Endometrial microvascular endothelial cells (primary cell): Measurements from ENCODE around the gene CIZ1. TPM values are rescaled to one million over a fixed set of nuclear protein-coding genes. Genes with fewer than 3 reads are reported as not detected.
"Not testable (repeated sequence)": the region's sequence is repeated elsewhere in the genome, so short reads cannot be mapped to it uniquely, and the experiment has no call there.

ENCODE experiments used
- in situ Hi-C: cut with HindIII; loops from 2 replicates; pipeline ENCODE4 v1.10.0; 2017; ENCODE audit warnings: low sequenced_read_pairs, low pct_unique_long_range_greater_than_20kb; ENCODE audit errors: inconsistent ontology term
- total RNA-seq: library from RNA; depleted of rRNA; stranded (reverse); fragments of >200 nt; gene quantifications from one replicate; pipeline ENCODE4 v1.2.3, GENCODE V29; 2015; ENCODE audit errors: inconsistent ontology term

Gene CIZ1
- total RNA-seq, 1 donor from 2014 or later: 47.3 TPM

GRCh38 chr9:128201441-128202369 lies 10.3 kb upstream of the CIZ1 start:
- in situ Hi-C loops: no loop called here

DNA sequence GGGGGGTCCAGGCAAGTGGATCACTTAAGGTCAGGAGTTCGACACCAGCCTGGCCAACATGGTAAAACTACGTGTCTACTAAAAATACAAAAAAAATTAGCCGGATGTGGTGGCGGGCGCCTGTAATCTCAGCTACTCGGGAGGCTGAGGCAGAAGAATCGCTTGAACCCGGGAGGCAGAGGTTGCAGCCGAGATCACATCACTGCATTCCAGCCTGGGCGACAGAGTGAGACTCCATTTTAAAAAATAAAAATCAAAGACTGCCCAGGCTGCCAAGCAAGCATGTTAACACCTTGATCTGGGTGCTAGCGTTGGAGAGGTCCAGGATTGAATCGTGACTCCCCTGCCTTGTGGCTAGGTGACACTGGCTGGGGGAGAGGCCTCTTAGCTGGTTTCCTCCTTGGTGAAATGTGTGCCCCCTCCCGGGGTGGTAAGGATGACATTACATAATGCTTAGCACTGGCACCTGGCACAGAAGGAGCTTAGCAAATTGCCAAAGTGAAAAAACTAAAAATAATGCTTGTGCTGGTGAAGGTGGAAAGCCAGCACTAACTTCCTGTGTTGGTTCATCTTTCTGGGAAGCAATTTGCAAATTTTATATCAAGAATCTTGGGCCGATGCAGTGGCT lies 2.2 kb upstream of the CIZ1 start:
- in situ Hi-C loops: no loop called here

GRCh38 chr9:128192601-128193371 lies 1.4 kb upstream of the CIZ1 start:
- in situ Hi-C loops: no loop called here

DNA sequence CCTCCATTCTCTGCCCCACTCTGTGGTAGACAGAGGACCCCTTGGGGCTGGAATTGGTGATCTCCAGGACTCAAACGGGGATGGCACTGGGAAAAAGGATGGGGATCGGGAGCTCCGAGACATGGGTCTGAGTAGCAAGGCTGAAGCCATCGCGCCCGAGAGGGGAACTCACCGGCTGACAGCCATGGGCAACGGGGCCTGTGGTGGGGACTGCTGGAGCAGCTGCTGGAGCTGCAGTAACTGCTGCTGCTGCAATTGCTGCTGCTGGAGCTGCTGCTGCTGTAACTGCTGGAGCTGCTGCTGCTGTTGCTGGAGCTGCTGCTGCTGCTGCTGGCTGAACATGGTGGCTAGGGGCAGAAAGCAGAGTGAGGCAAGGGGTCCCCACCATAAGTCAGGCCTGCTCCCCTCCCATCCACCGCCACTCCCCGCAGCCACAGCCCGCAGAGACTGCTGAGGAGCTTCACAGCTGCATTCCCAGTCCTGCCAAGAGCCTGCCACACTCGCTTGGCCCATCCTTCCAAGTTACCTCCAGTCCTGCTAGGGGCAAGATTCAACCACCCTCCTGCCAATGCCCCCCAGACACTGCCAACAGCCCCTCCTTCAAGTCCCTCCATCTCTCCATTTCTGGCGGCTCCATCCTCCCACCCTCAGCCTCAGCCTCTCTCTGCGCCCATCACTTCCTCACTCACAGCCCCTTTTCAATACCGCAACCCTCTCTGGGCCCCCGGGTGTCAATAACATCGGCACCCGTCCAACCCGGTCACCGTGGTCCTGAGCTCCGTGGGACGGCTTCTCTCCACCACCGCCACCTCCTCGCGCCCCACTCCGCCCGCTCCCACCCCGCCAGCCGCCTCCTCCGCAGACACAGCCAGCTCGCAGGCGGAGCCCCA lies 611 bp downstream of the CIZ1 start:
- in situ Hi-C loops: no loop called here

GRCh38 chr9:128190013-128190412 lies 1.4 kb downstream of the CIZ1 start:
- in situ Hi-C loops: no loop called here

DNA sequence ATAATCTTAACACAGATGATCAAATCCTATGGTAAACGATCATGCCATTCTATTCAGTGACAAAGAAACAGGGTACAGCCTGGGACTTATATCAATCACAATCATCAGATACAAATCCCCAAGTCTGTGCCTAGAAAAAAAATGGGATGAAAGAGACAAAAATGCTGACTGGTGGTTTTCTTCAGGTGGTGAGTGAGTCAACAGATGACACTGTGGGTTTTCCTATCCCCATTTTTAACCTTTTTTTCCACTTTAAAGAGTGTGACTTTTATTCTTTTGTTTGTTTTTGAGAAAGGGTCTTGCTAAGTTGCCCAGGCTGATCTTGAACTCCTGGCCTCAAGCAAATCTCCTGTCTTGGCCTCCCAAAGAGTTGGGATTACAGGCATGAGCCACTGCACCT lies 3.2 kb downstream of the CIZ1 start:
- in situ Hi-C loops: no loop called here

GRCh38 chr9:128187361-128187760 lies 4.0 kb downstream of the CIZ1 start:
- in situ Hi-C loops: no loop called here

- in situ Hi-C loops: no loop called here
These were observed 5.1 kb downstream of the CIZ1 start for GRCh38 chr9:128185979-128186965.

DNA sequence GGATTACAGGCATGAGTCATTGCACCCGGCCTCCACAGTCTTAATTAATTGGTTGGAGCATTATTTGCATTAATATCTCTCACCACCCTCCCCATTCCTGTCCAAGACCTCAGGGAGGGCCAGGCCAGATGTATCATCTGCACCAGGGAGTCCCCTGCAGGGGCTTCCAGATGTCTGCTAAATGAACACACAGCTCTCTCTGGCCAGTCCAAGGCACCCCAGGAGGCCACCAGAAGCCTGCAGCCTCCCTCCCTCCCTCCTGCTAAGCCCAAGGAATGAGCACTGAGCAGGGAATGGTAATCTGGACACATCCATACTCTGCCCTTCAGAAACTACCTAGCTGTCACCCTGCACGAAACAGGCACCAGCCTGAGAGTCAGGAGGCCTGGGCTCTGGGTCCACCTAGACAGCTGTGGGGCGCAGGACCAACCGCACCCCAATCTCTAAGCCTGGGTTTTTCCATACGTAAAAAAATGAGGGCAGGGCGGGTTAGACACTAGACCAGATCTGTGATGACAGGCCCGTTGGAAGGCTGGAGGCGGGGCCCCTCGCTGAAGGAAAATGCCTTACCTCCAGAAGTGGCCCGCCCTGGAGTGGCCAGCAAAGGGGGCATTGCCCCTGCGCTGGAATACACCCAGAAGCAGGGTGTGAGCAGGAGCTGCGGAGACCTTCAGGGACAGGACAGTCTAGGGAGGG lies 8.3 kb downstream of the CIZ1 start:
- in situ Hi-C loops: no loop called here

GRCh38 chr9:128181480-128181879 lies 9.9 kb downstream of the CIZ1 start:
- in situ Hi-C loops: not testable (repeated sequence)

DNA sequence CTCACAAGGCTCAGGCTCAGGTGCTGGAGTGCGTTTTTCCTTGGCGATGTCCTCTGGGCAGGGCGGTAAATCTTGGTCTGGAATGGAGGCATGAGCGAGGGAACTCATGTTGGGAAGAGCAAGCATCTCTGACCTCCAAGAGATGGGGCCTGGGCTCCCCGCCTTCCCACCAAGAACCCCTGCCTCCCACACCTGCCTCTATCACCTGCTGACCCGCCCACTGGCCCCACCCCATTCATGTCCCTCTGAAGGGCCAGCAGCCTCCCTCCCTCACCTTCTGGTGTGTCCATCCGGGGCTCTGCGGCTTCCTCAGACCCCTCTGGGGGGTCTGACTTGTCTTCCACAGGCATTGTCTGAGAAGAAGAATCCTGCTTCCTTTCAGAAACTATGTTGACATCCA lies 10.9 kb downstream of the CIZ1 start:
- in situ Hi-C loops: no loop called here

GRCh38 chr9:128180001-128180400 lies 11.4 kb downstream of the CIZ1 start:
- in situ Hi-C loops: no loop called here

GRCh38 chr9:128178806-128179431 lies 12.5 kb downstream of the CIZ1 start:
- in situ Hi-C loops: no loop called here

DNA sequence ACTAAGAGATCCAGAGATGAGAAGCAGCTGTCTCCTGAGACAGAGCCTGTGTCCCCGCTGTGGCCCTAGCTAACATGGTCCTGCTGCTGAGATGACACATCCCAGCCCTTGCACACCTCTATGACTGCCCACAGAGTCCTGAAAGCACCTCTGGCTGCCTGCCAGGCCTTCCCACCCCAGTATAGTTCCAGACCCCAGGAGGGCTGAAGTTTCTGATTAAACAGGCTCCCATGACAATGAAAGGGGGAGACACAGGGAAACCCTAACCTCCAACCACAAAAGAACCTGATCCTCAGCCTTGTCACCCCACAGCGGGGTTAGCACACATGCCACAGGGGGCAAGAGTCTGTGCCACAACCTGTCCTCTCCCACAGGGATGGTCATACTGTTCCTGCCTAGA lies 15.6 kb downstream of the CIZ1 start:
- in situ Hi-C loops: no loop called here

GRCh38 chr9:128175102-128175563 lies 16.2 kb downstream of the CIZ1 start:
- in situ Hi-C loops: no loop called here

DNA sequence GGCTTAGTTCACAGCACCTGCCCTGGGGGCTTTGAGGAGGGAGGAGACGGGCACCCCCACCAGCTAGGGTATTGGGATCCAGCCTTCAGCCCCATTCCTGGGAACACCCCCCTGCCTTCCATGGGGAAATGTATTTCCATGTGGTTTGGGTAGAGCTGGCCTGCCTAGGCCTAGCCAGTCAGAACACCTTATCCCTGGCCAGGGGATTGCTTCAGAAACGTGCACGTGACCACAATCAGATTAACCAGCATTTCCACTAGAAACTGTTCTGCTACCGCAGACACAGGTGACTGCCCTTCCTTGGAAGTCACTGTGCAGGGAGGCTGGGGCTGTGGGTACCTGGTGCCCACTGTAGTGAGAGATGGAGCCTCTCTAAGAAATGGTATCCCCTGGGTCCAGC lies 17.3 kb downstream of the CIZ1 start:
- in situ Hi-C loops: no loop called here

DNA sequence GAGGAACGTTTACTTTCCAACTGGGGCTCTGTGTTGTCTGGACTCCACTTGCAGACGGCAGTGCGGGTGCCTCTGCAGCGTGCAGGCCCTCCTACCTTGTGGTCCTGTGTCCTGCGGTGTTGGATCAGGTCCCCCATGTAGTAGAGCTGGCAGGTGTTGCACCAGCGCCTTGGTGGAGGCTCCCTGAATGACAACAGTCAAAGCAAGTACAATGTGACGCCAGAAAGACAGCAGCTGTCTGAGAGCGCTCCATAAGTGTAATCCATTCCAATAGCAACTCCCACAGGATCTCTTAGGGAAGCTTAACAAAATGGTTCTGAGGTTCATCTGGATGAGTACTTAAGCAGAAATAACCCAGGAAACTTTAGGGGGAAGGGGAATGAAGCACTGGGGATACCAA lies 21.4 kb downstream of the CIZ1 start:
- in situ Hi-C loops: no loop called here
